ENCODE data around the gene SHF.
"Not testable (repeated sequence)": the region's sequence is repeated elsewhere in the genome, so short reads cannot be mapped to it uniquely, and the experiment has no call there.

Gene SHF

GRCh38 chr15:45146405-45146804, 41.4 kb downstream of the SHF start:
- no peak for DNase-seq (ENCODE audit: low spot score)

- no peak for DNase-seq (ENCODE audit: low spot score)
These were observed 43.0 kb downstream of the SHF start for GRCh38 chr15:45144775-45145174.

DNA sequence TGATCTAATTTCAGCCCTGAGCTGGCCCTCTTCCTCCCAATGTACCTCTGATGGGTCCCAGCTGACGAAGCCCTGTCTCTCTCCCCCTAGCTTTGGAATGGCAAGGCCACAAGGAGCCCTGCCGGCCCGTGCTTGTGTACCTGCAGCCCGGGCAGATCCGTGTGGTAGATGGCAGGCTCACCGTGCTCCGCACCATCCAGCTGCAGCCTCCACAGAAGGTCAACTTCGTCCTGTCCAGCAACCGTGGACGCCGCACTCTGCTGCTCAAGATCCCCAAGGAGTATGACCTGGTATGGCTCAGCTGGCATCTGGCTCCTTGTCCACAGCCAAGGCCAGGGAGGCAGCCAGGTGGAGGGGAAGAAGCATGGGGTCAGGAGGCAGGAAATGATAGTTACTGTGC, 43.8 kb downstream of the SHF start:
- no peak for DNase-seq (ENCODE audit: low spot score)

DNA sequence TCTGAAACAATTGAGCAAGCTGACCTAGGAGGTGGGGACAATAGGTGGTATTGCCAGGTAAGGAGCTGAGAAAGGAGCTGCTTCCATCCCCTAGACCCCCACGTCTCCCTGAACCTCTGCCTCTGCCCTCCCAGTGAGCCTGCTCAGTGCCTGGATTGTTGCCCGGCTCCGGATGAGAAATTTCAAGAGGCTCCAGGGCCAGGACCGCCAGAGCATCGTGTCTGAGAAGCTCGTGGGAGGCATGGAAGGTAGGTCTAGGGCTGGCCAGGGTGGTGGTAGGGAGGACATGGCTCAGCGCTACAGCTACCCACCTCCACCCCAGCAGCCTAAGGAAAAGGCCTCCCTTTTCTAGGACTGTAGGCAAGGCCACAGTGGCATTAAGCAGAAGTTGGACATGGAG, 44.7 kb downstream of the SHF start:
- DNase-seq (ENCODE audit: low spot score): no peak

- no peak for DNase-seq (ENCODE audit: low spot score)
These were observed 46.4 kb downstream of the SHF start for GRCh38 chr15:45141386-45141785.

GRCh38 chr15:45140557-45141250, 47.1 kb downstream of the SHF start:
- no peak for DNase-seq (ENCODE audit: low spot score)

- DNase-seq (ENCODE audit: low spot score): no peak
These were observed 48.0 kb downstream of the SHF start for GRCh38 chr15:45139770-45140169.

DNA sequence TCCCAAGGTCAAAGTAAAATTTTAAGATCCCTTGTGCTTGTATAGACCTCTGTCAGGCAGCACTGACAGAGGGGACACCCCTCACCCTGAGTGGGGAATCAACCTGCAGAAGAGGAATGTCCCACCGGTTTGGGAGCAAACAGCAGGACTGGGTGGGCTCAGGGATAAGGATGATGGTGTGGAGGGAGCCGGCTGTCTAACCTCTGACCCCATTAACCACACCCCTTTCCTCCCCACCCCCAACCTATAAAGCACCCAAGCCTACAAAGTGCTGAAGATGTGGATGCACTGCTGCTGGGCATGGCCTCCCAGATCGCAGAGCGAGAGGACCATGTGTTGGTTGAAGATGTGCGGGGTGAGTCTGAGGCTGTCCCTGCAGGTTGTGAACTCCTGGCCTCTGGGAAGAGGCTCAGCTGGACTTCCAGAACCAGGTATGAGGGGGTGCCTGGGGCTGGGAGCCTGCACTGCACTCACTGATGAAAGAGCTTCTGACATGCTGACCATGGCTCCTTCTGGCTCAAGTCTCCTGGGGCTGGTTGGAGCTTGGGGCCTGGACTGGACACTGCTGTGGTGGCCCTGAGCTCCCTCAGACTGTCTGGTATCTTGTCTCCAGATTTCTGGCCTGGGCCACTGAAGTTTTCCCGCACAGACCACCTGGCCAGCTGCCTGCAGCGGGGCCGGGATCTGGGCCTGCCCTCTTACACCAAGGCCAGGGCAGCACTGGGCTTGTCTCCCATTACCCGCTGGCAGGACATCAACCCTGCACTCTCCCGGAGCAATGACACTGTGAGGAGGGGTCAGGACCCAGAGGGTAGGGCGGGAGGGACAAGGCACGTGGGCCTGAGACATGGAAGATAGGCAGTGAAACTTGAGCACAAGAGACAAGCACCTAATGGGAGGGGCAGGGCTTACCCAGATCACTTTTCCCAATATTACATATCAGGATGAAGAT, 48.7 kb downstream of the SHF start:
- DNase-seq (ENCODE audit: low spot score): no peak

DNA sequence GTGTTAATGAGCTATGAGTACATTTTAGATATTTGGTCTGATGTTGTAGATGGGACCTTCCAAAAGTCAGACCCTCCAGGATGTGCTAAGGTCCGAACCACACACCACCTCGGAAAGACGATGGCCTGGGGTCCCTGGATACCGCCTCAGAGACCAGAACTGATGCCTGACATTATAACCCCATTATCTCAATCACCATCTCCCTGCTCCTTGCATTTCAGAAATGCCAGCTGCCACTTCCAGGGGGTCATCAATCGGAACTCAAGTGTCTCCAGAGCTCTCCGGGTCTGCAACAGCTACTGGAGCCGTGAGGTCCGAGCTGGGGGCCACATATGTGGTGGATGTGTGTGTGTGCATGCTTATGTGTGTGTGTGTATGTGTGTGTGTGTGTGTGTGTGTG, 50.1 kb downstream of the SHF start:
- no peak for DNase-seq (ENCODE audit: low spot score)

- DNase-seq (ENCODE audit: low spot score): no peak
These were observed 51.4 kb downstream of the SHF start for GRCh38 chr15:45136378-45136764.

GRCh38 chr15:45135705-45136377, 51.9 kb downstream of the SHF start:
- not testable (repeated sequence) for DNase-seq (ENCODE audit: low spot score)

- DNase-seq (ENCODE audit: low spot score): peak; percentile 62
These were observed 52.8 kb downstream of the SHF start for GRCh38 chr15:45134682-45135604.

GRCh38 chr15:45134046-45134445, 53.7 kb downstream of the SHF start:
- no peak for DNase-seq (ENCODE audit: low spot score)

DNA sequence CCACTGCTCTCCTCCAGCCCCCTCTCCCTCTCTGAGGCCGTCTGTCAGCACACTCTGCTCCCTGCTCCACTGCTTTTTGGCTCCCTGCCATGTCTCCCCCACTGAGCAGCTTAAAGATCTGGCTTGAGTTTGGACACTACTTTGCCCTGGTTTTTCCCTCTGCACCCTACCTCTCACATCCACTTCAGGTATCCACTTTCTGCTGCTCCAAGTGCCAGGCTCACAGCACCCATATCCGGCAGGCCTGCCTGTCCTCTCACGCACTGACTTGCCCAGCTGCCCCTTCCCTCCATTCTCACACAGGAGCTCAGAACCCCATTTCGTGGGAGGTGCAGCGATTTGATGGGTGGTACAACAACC, 54.2 kb downstream of the SHF start:
- no peak for DNase-seq (ENCODE audit: low spot score)

DNA sequence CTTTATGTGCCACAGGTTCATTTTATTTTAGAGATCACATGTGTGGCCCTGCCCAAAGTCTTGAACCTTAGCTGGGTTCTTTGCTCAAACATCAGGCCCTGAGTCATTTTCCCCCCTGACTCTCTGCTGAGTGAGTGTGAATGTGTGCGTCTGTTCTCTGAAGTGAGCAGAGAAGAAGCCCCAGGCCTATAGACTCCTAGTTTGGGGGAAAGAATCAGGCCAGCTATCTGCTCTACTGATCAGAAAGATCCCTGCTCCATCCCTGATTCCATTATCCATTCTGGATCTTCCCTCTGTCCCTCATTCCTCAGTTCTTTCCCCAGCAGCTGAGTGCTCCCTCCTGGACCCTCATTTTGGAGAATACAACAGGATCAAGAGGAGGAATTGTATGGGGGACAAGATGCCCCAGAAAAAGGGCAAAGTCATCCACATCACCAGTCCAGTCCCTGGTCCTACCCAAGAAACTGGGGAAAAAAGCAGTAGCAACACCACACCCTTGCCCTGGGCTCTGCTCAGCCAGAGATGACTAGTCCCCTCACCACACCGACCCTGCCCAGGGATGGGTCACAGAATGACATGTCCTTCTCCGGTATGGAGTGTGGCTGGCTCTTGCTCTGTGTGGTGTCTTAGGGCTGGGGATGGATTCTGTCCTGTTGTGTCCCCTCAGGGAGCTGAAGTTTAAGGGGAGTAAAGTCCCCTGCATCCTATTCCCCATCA, 54.8 kb downstream of the SHF start:
- no peak for DNase-seq (ENCODE audit: low spot score)

DNA sequence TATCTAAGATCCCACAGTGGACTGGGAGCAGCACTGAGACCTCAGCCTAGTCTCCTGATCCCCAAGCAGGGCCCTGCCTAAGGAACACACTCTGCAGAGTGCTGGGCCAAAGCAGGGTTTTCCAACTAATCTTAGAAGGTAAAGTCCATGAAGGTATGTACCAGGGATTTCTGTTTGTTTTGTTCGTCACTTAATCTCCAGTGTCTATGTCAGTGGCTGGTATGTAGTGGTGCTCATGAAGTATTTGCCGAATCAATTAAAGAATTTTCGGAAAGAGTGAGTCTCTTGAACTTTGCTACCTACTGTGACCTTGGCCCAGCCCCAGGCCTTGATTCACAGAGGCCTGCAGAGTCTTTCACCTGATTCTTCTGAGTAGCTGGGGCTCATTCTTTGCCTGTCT, 56.3 kb downstream of the SHF start:
- DNase-seq (ENCODE audit: low spot score): no peak

DNA sequence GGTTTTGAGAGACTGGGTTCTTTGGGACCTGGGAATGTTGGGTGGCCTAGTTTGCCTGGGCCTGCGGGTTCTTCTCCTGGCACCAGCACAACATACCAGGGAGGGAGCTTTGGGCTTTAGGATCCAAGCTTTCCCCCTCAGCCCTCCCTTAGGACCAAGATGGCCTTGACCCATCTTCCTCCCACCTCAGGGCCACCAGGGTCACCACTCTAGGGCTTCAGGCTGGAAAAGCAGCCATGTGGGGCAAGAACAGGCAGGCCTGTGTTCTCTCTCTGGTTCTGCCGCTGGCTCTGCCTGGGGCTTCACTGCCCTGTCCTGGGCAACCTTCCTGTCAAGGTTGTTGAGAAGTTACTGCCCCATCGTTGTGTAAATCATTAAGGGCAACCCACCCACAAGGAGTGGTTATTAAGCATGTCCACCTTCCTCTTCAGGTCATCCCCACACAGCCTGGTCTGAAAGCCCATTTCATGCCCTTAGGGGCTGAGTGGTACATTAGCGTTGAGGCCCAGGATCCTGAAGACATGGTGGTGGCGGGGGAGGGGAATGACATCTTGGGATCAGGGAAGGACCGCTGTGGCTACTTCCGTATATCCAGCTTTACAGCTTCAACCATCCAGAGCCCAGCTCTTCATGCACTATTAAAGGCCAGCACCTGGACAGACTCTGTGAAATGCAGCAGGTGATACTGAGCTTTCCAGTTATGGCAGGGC, 57.3 kb downstream of the SHF start:
- no peak for DNase-seq (ENCODE audit: low spot score)

DNA sequence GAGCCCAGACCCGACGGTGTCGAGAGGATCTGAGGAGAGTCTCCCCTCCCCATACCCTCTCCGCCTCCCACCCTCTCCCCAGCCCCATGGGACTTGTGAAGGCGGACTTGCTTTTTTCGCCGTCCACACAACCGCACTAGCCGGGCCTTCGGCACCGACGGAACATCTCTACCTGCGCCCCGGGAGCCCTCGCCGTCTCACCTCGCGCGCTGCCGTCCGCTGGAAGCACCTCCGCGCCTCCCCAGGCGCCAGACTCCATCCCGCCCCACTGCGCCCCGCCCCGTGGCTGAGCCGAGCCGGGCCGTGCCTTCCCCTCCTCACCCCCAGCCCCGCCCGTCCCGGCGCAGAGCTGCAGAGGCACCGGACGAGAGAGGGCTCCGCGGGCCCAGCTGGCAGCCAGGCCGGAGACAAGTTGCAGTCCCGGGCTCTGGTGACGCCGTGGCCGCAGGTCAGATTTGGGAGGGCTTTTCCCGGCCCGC, 58.1 kb downstream of the SHF start, which contains the start of the genes DUOX1 and DUOXA1:
DUOX1 (plus strand) TSS at position 344 of the 479 bp plus-strand sequence. CDS start 1,973 bp downstream, outside the sequence.
DUOXA1 (minus strand) TSS at position 229 of the 479 bp plus-strand sequence. CDS start 6,865 bp downstream, outside the sequence.
- peak; percentile 67 for DNase-seq (ENCODE audit: low spot score)

- DNase-seq (ENCODE audit: low spot score): no peak
These were observed 58.7 kb downstream of the SHF start for GRCh38 chr15:45128971-45129639.

Data from ecto neural progenitor cell (in vitro differentiated cells).